Karpas-422 (cell line): ENCODE data around the gene TBC1D22A. TPM values are rescaled to one million over a fixed set of nuclear protein-coding genes. Genes with fewer than 3 reads are reported as not detected.

Experiments
- DNase-seq: peaks from one replicate; pipeline ENCODE4 v3.0.0-alpha.2; 2015
- H2AFZ ChIP-seq: fragments of 200-600 bp; sonication (generic); 2 replicates; pipeline ENCODE4 v1.6.1; 2014; ENCODE audit warnings: antibody characterized with exemption, low read length, mixed read lengths
- H3K27ac ChIP-seq: fragments of 200-600 bp; sonication (generic); 2 replicates; pipeline ENCODE4 v1.5.1; 2014; ENCODE audit warnings: mild to moderate bottlenecking, low read length, moderate library complexity
- H3K27me3 ChIP-seq: fragments of 200-600 bp; sonication (generic); 2 replicates; pipeline ENCODE4 v1.6.1; 2014; ENCODE audit warnings: low read length, mixed read lengths
- H3K36me3 ChIP-seq: fragments of 200-600 bp; sonication (generic); 2 replicates; pipeline ENCODE4 v1.6.1; 2014; ENCODE audit warnings: low read length, mixed read lengths; ENCODE audit not compliant: insufficient read depth
- H3K4me1 ChIP-seq: fragments of 200-600 bp; sonication (generic); 2 replicates; pipeline ENCODE4 v1.6.1; 2014; ENCODE audit warnings: mild to moderate bottlenecking, low read length, mixed read lengths
- H3K4me2 ChIP-seq: fragments of 200-600 bp; sonication (generic); 2 replicates; pipeline ENCODE4 v1.6.1; 2014; ENCODE audit warnings: low read length, low read depth, mild to moderate bottlenecking; ENCODE audit not compliant: poor library complexity, severe bottlenecking
- H3K4me3 ChIP-seq: fragments of 200-600 bp; sonication (generic); 2 replicates; pipeline ENCODE4 v1.5.1; 2014; ENCODE audit warnings: mild to moderate bottlenecking, antibody characterized with exemption, low read length, mixed read lengths
- H3K79me2 ChIP-seq: fragments of 200-600 bp; sonication (generic); 2 replicates; pipeline ENCODE4 v1.6.1; 2014; ENCODE audit warnings: mild to moderate bottlenecking, low read length, mixed read lengths
- H3K9ac ChIP-seq: fragments of 200-600 bp; sonication (generic); 2 replicates; pipeline ENCODE4 v1.6.0; 2014; ENCODE audit warnings: low read length
- H3K9me2 ChIP-seq: fragments of 200-600 bp; sonication (generic), shearing (Covaris generic); replicated peaks from 2 replicates; pipeline ENCODE4 v1.6.0; 2014; ENCODE audit warnings: mild to moderate bottlenecking, low read length, moderate library complexity; ENCODE audit not compliant: insufficient read depth
- H3K9me3 ChIP-seq: fragments of 300-700, 200-600 bp; sonication (generic); 2 replicates; pipeline ENCODE4 v1.6.1; 2014; ENCODE audit warnings: low read length, mixed read lengths
- H4K20me1 ChIP-seq: fragments of 200-600 bp; sonication (generic); 2 replicates; pipeline ENCODE4 v1.6.1; 2014; ENCODE audit warnings: mild to moderate bottlenecking, antibody characterized with exemption, low read length, low read depth; ENCODE audit not compliant: insufficient read depth
- total RNA-seq: library from RNA; depleted of rRNA; stranded (reverse); fragments of >200 nt; shearing (Covaris generic); gene quantifications from 2 replicates; pipeline ENCODE4 v1.2.3, GENCODE V29; 2014; ENCODE audit warnings: low replicate concordance

TBC1D22A gene
- total RNA-seq, 1 experiment from 2014 or later = 27.7 TPM

GRCh38 chr22:47011131-47011858, 248.8 kb downstream of the TBC1D22A start:
- H3K27ac ChIP-seq = no peak overlapping the region
- peaks cover 48% of the 10 kb centered on the region for H3K79me2 ChIP-seq
- no peak for DNase-seq
- no peaks in the 10 kb centered on the region; the same call in 1 of the 2 replicates for H3K9me3 ChIP-seq
- no peak overlapping the region for H3K9ac ChIP-seq
- no peak overlapping the region for H2AFZ ChIP-seq
- no peaks in the 10 kb centered on the region for H4K20me1 ChIP-seq
- peaks cover 23% of the 10 kb centered on the region for H3K36me3 ChIP-seq
- no peaks in the 10 kb centered on the region for H3K27me3 ChIP-seq
- H3K4me3 ChIP-seq = no peak overlapping the region
- no peaks in the 10 kb centered on the region for H3K9me2 ChIP-seq
- no peaks in the 10 kb centered on the region for H3K4me1 ChIP-seq
- H3K4me2 ChIP-seq = no peak overlapping the region

DNA sequence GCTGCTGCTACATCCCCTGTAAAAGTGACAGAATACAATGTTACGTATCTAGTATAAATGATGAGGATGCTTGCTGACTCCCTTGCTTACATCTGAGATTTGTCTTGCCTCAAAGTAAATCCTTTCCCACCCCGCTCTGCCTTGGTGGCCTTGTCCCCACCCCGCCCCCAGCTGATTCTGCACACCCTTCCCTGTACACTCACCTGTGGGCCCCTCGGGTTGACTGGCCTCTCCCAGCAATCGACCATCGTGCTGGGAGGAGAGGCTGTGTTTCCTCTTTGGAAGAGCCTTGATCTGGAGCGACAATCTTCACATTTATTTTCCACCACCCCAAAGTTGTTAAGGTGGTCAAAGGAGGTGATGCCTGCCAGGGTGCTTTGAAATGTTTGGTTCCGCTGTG, 249.4 kb downstream of the TBC1D22A start:
- H2AFZ ChIP-seq = no peak overlapping the region
- H3K79me2 ChIP-seq = peaks cover 49% of the 10 kb centered on the region
- H3K36me3 ChIP-seq = peaks cover 23% of the 10 kb centered on the region
- no peak for DNase-seq
- no peak overlapping the region for H3K4me3 ChIP-seq
- H3K27ac ChIP-seq = no peak overlapping the region
- H4K20me1 ChIP-seq = no peaks in the 10 kb centered on the region
- H3K9me3 ChIP-seq = no peaks in the 10 kb centered on the region; the same call in 1 of the 2 replicates
- H3K27me3 ChIP-seq = no peaks in the 10 kb centered on the region
- no peak overlapping the region for H3K9ac ChIP-seq
- no peak overlapping the region for H3K4me2 ChIP-seq
- H3K4me1 ChIP-seq = no peaks in the 10 kb centered on the region
- H3K9me2 ChIP-seq = no peaks in the 10 kb centered on the region

GRCh38 chr22:47012589-47013370, 250.3 kb downstream of the TBC1D22A start:
- no peak for DNase-seq
- Histone ChIP-seq H3K4me2 (no peak overlapping the region), H3K27me3 (no peaks in the 10 kb centered on the region), H3K9me2 (no peaks in the 10 kb centered on the region), H3K4me1 (no peaks in the 10 kb centered on the region), H3K36me3 (peaks cover 22% of the 10 kb centered on the region), H3K4me3 (no peak overlapping the region), H3K9ac (no peak overlapping the region), H4K20me1 (no peaks in the 10 kb centered on the region), H3K9me3 (no peaks in the 10 kb centered on the region; the same call in 1 of the 2 replicates), H3K79me2 (peaks cover 56% of the 10 kb centered on the region), H3K27ac (no peak overlapping the region), H2AFZ (no peak overlapping the region)

GRCh38 chr22:47013861-47014635, 251.6 kb downstream of the TBC1D22A start:
- Histone ChIP-seq H3K36me3 (peaks cover 12% of the 10 kb centered on the region; the same call in 1 of the 2 replicates), H3K79me2 (peaks cover 54% of the 10 kb centered on the region), H4K20me1 (no peaks in the 10 kb centered on the region), H3K4me2 (no peak overlapping the region), H3K4me3 (no peak overlapping the region), H3K4me1 (no peaks in the 10 kb centered on the region), H3K27me3 (no peaks in the 10 kb centered on the region), H3K9me3 (no peaks in the 10 kb centered on the region; the same call in 1 of the 2 replicates), H3K9me2 (no peaks in the 10 kb centered on the region), H3K27ac (no peak overlapping the region), H2AFZ (no peak overlapping the region), H3K9ac (no peak overlapping the region)
- DNase-seq = no peak

DNA sequence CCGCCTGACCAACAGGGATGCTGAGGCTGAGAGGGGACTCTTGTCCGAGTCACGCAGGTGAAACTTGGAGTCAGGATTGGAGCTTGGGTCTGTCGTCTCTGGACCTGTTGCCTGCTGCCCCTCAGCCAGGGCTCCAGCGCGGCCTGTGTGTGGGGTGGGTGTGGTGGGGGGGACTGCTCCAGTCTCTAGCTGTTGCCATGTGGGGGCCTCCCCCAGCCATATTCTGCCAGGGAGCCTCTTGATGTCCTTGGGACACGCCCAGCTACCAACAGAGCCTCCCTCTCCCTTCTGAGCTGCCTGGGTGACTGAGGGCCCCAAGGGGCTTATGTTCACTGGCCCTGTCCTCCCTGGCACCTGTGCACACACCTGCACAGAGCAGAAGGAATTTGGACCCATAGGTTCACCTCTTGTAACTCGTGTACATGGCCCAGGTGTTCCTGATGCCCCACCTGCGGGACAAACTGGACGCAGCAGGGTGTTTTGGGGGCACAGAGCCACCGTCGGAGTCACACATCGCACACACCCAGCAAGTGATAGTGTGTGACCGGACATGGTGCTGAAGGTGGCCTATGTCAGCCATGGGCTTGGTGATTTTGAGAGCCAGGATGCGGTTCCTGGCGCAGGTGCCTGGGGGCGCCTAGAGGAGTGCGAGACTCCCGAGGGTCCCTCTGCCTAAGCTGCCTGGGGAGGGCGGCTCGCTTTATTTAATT, 252.3 kb downstream of the TBC1D22A start:
- Histone ChIP-seq H4K20me1 (no peaks in the 10 kb centered on the region), H3K4me1 (no peaks in the 10 kb centered on the region), H3K4me2 (no peak overlapping the region), H3K9ac (no peak overlapping the region), H3K9me2 (no peaks in the 10 kb centered on the region), H2AFZ (no peak overlapping the region), H3K9me3 (peaks cover under 1% of the 10 kb centered on the region; the same call in 1 of the 2 replicates), H3K27me3 (no peaks in the 10 kb centered on the region), H3K79me2 (peaks cover 50% of the 10 kb centered on the region), H3K4me3 (no peak overlapping the region), H3K27ac (no peak overlapping the region), H3K36me3 (peaks cover 7% of the 10 kb centered on the region; the same call in 1 of the 2 replicates)
- no peak for DNase-seq

GRCh38 chr22:47015589-47016178, 253.2 kb downstream of the TBC1D22A start:
- no peak overlapping the region for H3K9ac ChIP-seq
- DNase-seq = no peak
- no peak overlapping the region for H3K4me2 ChIP-seq
- H3K27ac ChIP-seq = no peak overlapping the region
- no peaks in the 10 kb centered on the region for H3K27me3 ChIP-seq
- H2AFZ ChIP-seq = no peak overlapping the region
- H3K9me3 ChIP-seq = peaks cover 5% of the 10 kb centered on the region; the same call in 1 of the 2 replicates
- no peaks in the 10 kb centered on the region for H3K4me1 ChIP-seq
- H3K79me2 ChIP-seq = peaks cover 54% of the 10 kb centered on the region
- H3K9me2 ChIP-seq = no peaks in the 10 kb centered on the region
- H3K36me3 ChIP-seq = peaks cover 13% of the 10 kb centered on the region; the same call in 1 of the 2 replicates
- no peak overlapping the region for H3K4me3 ChIP-seq
- no peaks in the 10 kb centered on the region for H4K20me1 ChIP-seq

DNA sequence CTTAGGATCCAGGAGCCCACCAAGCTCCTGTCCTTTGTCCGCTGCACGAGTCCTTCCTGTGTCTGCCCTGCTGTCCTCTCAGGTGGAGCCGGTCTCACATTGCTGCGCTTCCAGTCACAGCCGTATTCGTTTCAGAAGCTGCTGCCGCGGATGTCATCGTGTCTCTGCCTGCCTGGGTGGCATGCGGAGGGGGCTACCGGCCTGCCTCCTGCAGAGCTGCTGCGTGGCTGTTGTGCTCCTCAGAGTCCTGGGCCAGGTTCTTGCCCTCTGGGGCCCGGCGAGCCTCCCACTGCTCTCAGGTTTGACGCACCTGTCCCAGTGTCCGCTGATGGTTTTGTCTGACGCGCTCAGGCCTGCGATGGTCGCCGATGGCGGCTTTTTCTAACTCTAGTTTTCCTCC, 254.2 kb downstream of the TBC1D22A start:
- H3K36me3 ChIP-seq = peaks cover 13% of the 10 kb centered on the region; the same call in 1 of the 2 replicates
- H3K4me2 ChIP-seq = no peak overlapping the region
- DNase-seq = no peak
- peaks cover 5% of the 10 kb centered on the region; the same call in 1 of the 2 replicates for H3K9me3 ChIP-seq
- H3K4me1 ChIP-seq = no peaks in the 10 kb centered on the region
- no peak overlapping the region for H3K27ac ChIP-seq
- H3K4me3 ChIP-seq = no peak overlapping the region
- H3K27me3 ChIP-seq = no peaks in the 10 kb centered on the region
- H2AFZ ChIP-seq = no peak overlapping the region
- H3K79me2 ChIP-seq = peaks cover 52% of the 10 kb centered on the region
- H3K9me2 ChIP-seq = no peaks in the 10 kb centered on the region
- no peak overlapping the region for H3K9ac ChIP-seq
- H4K20me1 ChIP-seq = no peaks in the 10 kb centered on the region
